Bronchial epithelial cell (primary cell): ENCODE results near the gene ACTMAP. TPM values are rescaled to one million over a fixed set of nuclear protein-coding genes. Genes with fewer than 3 reads are reported as not detected.
"Not testable (repeated sequence)": the region's sequence is repeated elsewhere in the genome, so short reads cannot be mapped to it uniquely, and the experiment has no call there.

ENCODE experiments used
- DNase-seq: peaks from one replicate; pipeline ENCODE4 v3.0.0-alpha.2; 2010; ENCODE audit warnings: low read depth
- FAIRE-seq: peaks from 2 replicates; lab custom pipeline; 2011; peaks lifted over from hg19 to GRCh38; lab: Jason Lieb, UNC
- H3K27me3 ChIP-seq: 2 replicates; pipeline ENCODE4 v1.5.1; 2011; ENCODE audit warnings: low read length; ENCODE audit not compliant: control insufficient read depth, insufficient read depth
- H3K36me3 ChIP-seq: 2 replicates; pipeline ENCODE4 v1.5.1; 2011; ENCODE audit warnings: low read length; ENCODE audit not compliant: control insufficient read depth, insufficient read depth
- H3K4me3 ChIP-seq: 2 replicates; pipeline ENCODE4 v1.5.1; 2011; ENCODE audit warnings: mild to moderate bottlenecking, low read depth, low read length, control low read depth
- total RNA-seq: library from RNA; depleted of rRNA; stranded (reverse); fragments of >200 nt; gene quantifications from 2 replicates; pipeline ENCODE4 v1.2.1, GENCODE V29; 2014
- TF ChIP-seq, protein P1 (sequence below): IDR thresholded peaks from 2 replicates; pipeline ENCODE4 v1.5.1; 2011; ENCODE audit warnings: mild to moderate bottlenecking, moderate library complexity, low read length, control low read depth, inconsistent platforms; ENCODE audit not compliant: insufficient read depth, severe bottlenecking

The ACTMAP gene
- total RNA-seq, 1 donor from 2014 or later: 0.26 TPM

- FAIRE-seq: no peak
- Histone ChIP-seq H3K4me3 (no peak overlapping the region), H3K27me3 (no peaks in the 10 kb centered on the region), H3K36me3 (peaks cover 5% of the 10 kb centered on the region)
- TF ChIP-seq, protein P1, sequence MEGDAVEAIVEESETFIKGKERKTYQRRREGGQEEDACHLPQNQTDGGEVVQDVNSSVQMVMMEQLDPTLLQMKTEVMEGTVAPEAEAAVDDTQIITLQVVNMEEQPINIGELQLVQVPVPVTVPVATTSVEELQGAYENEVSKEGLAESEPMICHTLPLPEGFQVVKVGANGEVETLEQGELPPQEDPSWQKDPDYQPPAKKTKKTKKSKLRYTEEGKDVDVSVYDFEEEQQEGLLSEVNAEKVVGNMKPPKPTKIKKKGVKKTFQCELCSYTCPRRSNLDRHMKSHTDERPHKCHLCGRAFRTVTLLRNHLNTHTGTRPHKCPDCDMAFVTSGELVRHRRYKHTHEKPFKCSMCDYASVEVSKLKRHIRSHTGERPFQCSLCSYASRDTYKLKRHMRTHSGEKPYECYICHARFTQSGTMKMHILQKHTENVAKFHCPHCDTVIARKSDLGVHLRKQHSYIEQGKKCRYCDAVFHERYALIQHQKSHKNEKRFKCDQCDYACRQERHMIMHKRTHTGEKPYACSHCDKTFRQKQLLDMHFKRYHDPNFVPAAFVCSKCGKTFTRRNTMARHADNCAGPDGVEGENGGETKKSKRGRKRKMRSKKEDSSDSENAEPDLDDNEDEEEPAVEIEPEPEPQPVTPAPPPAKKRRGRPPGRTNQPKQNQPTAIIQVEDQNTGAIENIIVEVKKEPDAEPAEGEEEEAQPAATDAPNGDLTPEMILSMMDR: no peak
- no peak for DNase-seq
Observed at GRCh38 chr19:40797166-40797962, 47.1 kb upstream of the ACTMAP start.

GRCh38 chr19:40791996-40792395, 41.7 kb upstream of the ACTMAP start:
- H3K36me3 ChIP-seq: peaks cover 2% of the 10 kb centered on the region
- H3K27me3 ChIP-seq: no peaks in the 10 kb centered on the region
- FAIRE-seq (no peak), DNase-seq (no peak)
- TF ChIP-seq, protein P1: no peak
- H3K4me3 ChIP-seq: no peak overlapping the region

DNA sequence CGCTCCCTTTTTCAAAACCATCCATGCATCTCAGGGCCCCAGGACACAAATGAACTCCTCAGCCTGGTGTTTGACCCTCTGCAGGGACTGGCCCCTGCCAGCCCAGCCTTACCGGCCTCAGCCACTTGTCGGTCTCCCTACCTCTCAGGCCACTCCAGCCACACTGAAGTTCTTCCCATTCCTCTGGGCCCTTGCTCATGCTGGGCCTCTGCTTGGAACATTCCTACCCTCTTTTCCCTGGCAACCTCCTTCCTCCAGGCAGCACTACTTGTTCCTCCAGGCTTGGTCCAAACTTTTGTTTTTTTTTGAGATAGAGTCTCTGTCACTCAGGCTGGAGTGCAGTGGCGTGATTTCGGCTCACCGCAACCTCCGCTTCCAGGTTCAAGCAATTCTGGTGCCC, 41.1 kb upstream of the ACTMAP start:
- DNase-seq: no peak
- FAIRE-seq: no peak
- Histone ChIP-seq H3K36me3 (peaks cover 4% of the 10 kb centered on the region), H3K27me3 (no peaks in the 10 kb centered on the region), H3K4me3 (no peak overlapping the region)
- TF ChIP-seq, protein P1: no peak

- DNase-seq (no peak), FAIRE-seq (no peak)
- TF ChIP-seq, protein P1: no peak
- H3K4me3 ChIP-seq: no peak overlapping the region
- H3K27me3 ChIP-seq: no peaks in the 10 kb centered on the region
- H3K36me3 ChIP-seq: peaks cover 7% of the 10 kb centered on the region
Observed at GRCh38 chr19:40786060-40787037, 36.1 kb upstream of the ACTMAP start.

GRCh38 chr19:40785526-40785925, 35.2 kb upstream of the ACTMAP start:
- peaks cover 7% of the 10 kb centered on the region for H3K36me3 ChIP-seq
- H3K27me3 ChIP-seq: no peaks in the 10 kb centered on the region
- TF ChIP-seq, protein P1: no peak
- DNase-seq: no peak
- no peak overlapping the region for H3K4me3 ChIP-seq
- peak; percentile 73 for FAIRE-seq

GRCh38 chr19:40784146-40784545, 33.9 kb upstream of the ACTMAP start:
- DNase-seq, H3K36me3 ChIP-seq, FAIRE-seq, H3K27me3 ChIP-seq, H3K4me3 ChIP-seq: not testable (repeated sequence)
